Measurements from ENCODE around the gene KLKB1. TPM values are rescaled to one million over a fixed set of nuclear protein-coding genes. Genes with fewer than 3 reads are reported as not detected.

KLKB1 gene
- total RNA-seq, 1 donor from 2014 or later: not detected

DNA sequence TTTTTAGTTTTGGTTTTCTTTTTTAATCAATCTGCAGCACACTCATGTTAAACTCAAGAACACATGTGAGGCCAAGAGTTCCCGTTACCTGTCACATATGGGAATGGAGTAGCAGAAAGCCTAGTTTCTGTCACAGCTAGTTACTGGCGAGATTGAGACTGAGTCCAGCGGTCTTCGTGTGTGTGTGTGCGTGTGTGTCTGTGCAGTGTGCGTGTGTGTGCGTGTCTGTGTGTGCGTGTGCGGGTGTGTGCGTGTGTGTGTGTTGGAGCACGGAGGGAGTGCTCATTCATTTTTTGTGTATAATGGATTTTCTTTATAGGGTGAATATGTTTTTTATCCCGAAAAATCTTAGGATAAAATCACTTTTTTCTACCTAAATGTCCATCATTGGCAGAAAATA lies 57.8 kb downstream of the KLKB1 start:
- H3K4me2 ChIP-seq (ENCODE audit: low read length): no peak overlapping the region
- DNase-seq (ENCODE audit: low read depth) (no peak), FAIRE-seq (no peak)
- H3K36me3 ChIP-seq (ENCODE audit: insufficient read depth, low read length): no peaks in the 10 kb centered on the region
- no peak overlapping the region for H3K27ac ChIP-seq (ENCODE audit: low read depth, low read length)
- H3K27me3 Mint-ChIP-seq (ENCODE audit: low read depth, unreplicated experiment): peaks cover under 1% of the 10 kb centered on the region
- no peak overlapping the region for H3K9ac ChIP-seq (ENCODE audit: low read length)
- H3K4me1 Mint-ChIP-seq (ENCODE audit: low read depth, unreplicated experiment): no peaks in the 10 kb centered on the region
- H3K9me3 Mint-ChIP-seq (ENCODE audit: unreplicated experiment): peaks cover 1% of the 10 kb centered on the region
- H3K4me3 ChIP-seq (ENCODE audit: insufficient read depth, low read depth, low read length): no peak overlapping the region
- no peaks in the 10 kb centered on the region for H3K9me3 ChIP-seq (ENCODE audit: insufficient read depth, low read depth, low read length)
- no peaks in the 10 kb centered on the region for H3K27me3 ChIP-seq (ENCODE audit: insufficient read depth, low read length)
- H3K27ac Mint-ChIP-seq (ENCODE audit: unreplicated experiment): no peak overlapping the region
- H2AFZ ChIP-seq (ENCODE audit: low read depth, low read length): no peak overlapping the region
- no peaks in the 10 kb centered on the region for H3K36me3 Mint-ChIP-seq (ENCODE audit: low read depth, unreplicated experiment)
- H3K79me2 ChIP-seq (ENCODE audit: insufficient read depth, low read length): no peaks in the 10 kb centered on the region
- no peak overlapping the region for H3K4me3 Mint-ChIP-seq (ENCODE audit: unreplicated experiment)
- H3K4me1 ChIP-seq (ENCODE audit: insufficient read depth, low read length): no peaks in the 10 kb centered on the region
- H4K20me1 ChIP-seq (ENCODE audit: insufficient read depth, low read length): no peaks in the 10 kb centered on the region
- TF ChIP-seq EZH2 (IDR thresholded peaks at IDR 0.05; ENCODE audit: insufficient read depth, low read length): no peak

DNA sequence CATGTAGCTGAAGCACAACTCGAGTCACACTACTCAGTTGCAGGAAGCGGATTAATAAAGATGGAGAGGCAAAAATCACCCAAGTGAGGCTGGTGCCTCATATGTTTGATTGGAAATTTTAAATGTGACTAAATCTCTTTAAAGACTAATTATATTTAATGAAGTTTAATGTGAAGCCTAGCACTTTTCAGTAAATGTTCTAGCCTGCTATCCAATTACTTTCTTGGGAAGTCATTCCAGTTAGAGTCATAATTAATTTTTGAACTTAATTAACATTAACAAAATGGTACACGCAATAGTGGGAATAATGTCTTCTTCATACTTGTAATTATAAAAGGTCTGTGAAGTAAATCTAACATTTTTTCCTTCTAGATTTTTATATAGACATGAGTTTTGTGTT lies 59.3 kb downstream of the KLKB1 start:
- Histone ChIP-seq H3K36me3 (ENCODE audit: insufficient read depth, low read length) (no peaks in the 10 kb centered on the region), H2AFZ (ENCODE audit: low read depth, low read length) (no peak overlapping the region), H3K27me3 (ENCODE audit: insufficient read depth, low read length) (no peaks in the 10 kb centered on the region), H4K20me1 (ENCODE audit: insufficient read depth, low read length) (no peaks in the 10 kb centered on the region), H3K79me2 (ENCODE audit: insufficient read depth, low read length) (no peaks in the 10 kb centered on the region), H3K27ac (ENCODE audit: low read depth, low read length) (no peak overlapping the region), H3K4me3 (ENCODE audit: insufficient read depth, low read depth, low read length) (no peak overlapping the region), H3K9me3 (ENCODE audit: insufficient read depth, low read depth, low read length) (no peaks in the 10 kb centered on the region), H3K9ac (ENCODE audit: low read length) (no peak overlapping the region), H3K4me2 (ENCODE audit: low read length) (no peak overlapping the region), H3K4me1 (ENCODE audit: insufficient read depth, low read length) (no peaks in the 10 kb centered on the region)
- Mint-ChIP-seq H3K4me3 (ENCODE audit: unreplicated experiment) (no peak overlapping the region), H3K9me3 (ENCODE audit: unreplicated experiment) (peaks cover 1% of the 10 kb centered on the region), H3K36me3 (ENCODE audit: low read depth, unreplicated experiment) (no peaks in the 10 kb centered on the region), H3K4me1 (ENCODE audit: low read depth, unreplicated experiment) (no peaks in the 10 kb centered on the region), H3K27me3 (ENCODE audit: low read depth, unreplicated experiment) (no peaks in the 10 kb centered on the region), H3K27ac (ENCODE audit: unreplicated experiment) (no peak overlapping the region)
- DNase-seq (ENCODE audit: low read depth) (no peak), FAIRE-seq (no peak)
- TF ChIP-seq EZH2 (IDR thresholded peaks at IDR 0.05; ENCODE audit: insufficient read depth, low read length) (no peak), CTCF (IDR thresholded peaks at IDR 0.05; ENCODE audit: insufficient read depth, low read depth, low read length) (no peak)

DNA sequence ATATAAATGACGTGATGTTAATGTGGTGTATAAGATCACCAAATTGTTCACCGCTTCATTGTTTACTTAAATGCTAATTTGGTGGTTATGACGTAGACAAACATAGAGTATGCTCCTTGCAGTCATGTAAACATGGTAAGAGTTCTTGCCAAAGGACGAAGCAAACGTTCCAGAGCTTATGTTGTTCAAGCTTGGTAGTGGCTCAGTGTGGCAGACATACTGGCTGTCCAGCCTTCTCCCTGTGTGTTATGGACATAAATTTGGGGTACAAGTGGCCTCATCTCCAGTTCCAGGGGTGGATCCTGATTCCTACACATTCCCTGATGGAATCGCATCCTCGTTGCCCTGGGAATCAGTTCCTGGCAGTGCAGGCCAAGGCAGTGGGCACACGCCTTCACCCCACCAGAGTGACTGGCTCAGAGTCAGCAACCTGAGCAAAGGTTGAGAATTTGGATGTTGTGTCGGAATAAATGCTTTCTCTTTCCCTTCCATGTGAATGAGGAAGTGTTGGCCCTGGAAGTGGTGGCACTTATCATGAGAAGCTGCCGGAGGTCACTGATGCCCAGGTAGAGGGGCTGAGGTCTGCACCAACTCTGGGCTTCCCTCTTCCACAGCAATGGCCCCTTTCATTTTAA lies 64.1 kb downstream of the KLKB1 start:
- FAIRE-seq: no peak
- no peak overlapping the region for H2AFZ ChIP-seq (ENCODE audit: low read depth, low read length)
- H3K27ac Mint-ChIP-seq (ENCODE audit: unreplicated experiment): no peak overlapping the region

More for the DNA sequence above, 64.1 kb downstream of the KLKB1 start:
- no peaks in the 10 kb centered on the region for H3K79me2 ChIP-seq (ENCODE audit: insufficient read depth, low read length)
- no peaks in the 10 kb centered on the region for H3K9me3 ChIP-seq (ENCODE audit: insufficient read depth, low read depth, low read length)
- no peaks in the 10 kb centered on the region for H3K27me3 ChIP-seq (ENCODE audit: insufficient read depth, low read length)
- DNase-seq (ENCODE audit: low read depth): no peak
- no peak overlapping the region for H3K9ac ChIP-seq (ENCODE audit: low read length)
- no peaks in the 10 kb centered on the region for H3K27me3 Mint-ChIP-seq (ENCODE audit: low read depth, unreplicated experiment)
- no peaks in the 10 kb centered on the region for H3K4me1 Mint-ChIP-seq (ENCODE audit: low read depth, unreplicated experiment)
- H3K27ac ChIP-seq (ENCODE audit: low read depth, low read length): no peak overlapping the region
- no peak overlapping the region for H3K4me2 ChIP-seq (ENCODE audit: low read length)
- no peaks in the 10 kb centered on the region for H3K4me1 ChIP-seq (ENCODE audit: insufficient read depth, low read length)
- no peaks in the 10 kb centered on the region for H3K36me3 Mint-ChIP-seq (ENCODE audit: low read depth, unreplicated experiment)
- H4K20me1 ChIP-seq (ENCODE audit: insufficient read depth, low read length): no peaks in the 10 kb centered on the region
- H3K4me3 ChIP-seq (ENCODE audit: insufficient read depth, low read depth, low read length): no peak overlapping the region
- TF ChIP-seq EZH2 (IDR thresholded peaks at IDR 0.05; ENCODE audit: insufficient read depth, low read length): no peak
- TF ChIP-seq CTCF (IDR thresholded peaks at IDR 0.05; ENCODE audit: insufficient read depth, low read depth, low read length): no peak
- H3K4me3 Mint-ChIP-seq (ENCODE audit: unreplicated experiment): no peak overlapping the region
- no peaks in the 10 kb centered on the region for H3K36me3 ChIP-seq (ENCODE audit: insufficient read depth, low read length)
- peaks cover 3% of the 10 kb centered on the region for H3K9me3 Mint-ChIP-seq (ENCODE audit: unreplicated experiment)

Data from astrocyte (in vitro differentiated cells and primary cell).